ENCODE measurements around the gene GPC5.

Gene GPC5

GRCh38 chr13:92307752-92308151 lies 909.3 kb downstream of the GPC5 start:
- DNase-seq, result no peak

- DNase-seq, result no peak
Measured at GRCh38 chr13:92312823-92313222, 914.4 kb downstream of the GPC5 start.

GRCh38 chr13:92313382-92313781 lies 915.0 kb downstream of the GPC5 start:
- no peak for DNase-seq

- no peak for DNase-seq
Measured at GRCh38 chr13:92315265-92315664, 916.8 kb downstream of the GPC5 start.

- DNase-seq, result no peak
Measured at GRCh38 chr13:92316030-92316429, 917.6 kb downstream of the GPC5 start.

GRCh38 chr13:92317066-92317465 lies 918.6 kb downstream of the GPC5 start:
- no peak for DNase-seq

- no peak for DNase-seq
Measured at GRCh38 chr13:92320323-92320722, 921.9 kb downstream of the GPC5 start.

- DNase-seq, result no peak
Measured at GRCh38 chr13:92321174-92321573, 922.8 kb downstream of the GPC5 start.

- no peak for DNase-seq
Measured at GRCh38 chr13:92345627-92346026, 947.2 kb downstream of the GPC5 start.

GRCh38 chr13:92346046-92346445 lies 947.6 kb downstream of the GPC5 start:
- no peak for DNase-seq

- no peak for DNase-seq
Measured at GRCh38 chr13:92354583-92354982, 956.2 kb downstream of the GPC5 start.

- DNase-seq, result no peak
Measured at GRCh38 chr13:92355213-92355612, 956.8 kb downstream of the GPC5 start.

- DNase-seq, result no peak
Measured at GRCh38 chr13:92362717-92363116, 964.3 kb downstream of the GPC5 start.

GRCh38 chr13:92365904-92366303 lies 967.5 kb downstream of the GPC5 start:
- no peak for DNase-seq

- DNase-seq, result no peak
Measured at GRCh38 chr13:92377396-92377795, 979.0 kb downstream of the GPC5 start.

GRCh38 chr13:92379371-92379770 lies 981.0 kb downstream of the GPC5 start:
- no peak for DNase-seq

GRCh38 chr13:92384410-92384809 lies 986.0 kb downstream of the GPC5 start:
- no peak for DNase-seq

- DNase-seq, result no peak
Measured at GRCh38 chr13:92387245-92387644, 988.8 kb downstream of the GPC5 start.

- no peak for DNase-seq
Measured at GRCh38 chr13:92390217-92390616, 991.8 kb downstream of the GPC5 start.

- DNase-seq, result no peak
Measured at GRCh38 chr13:92403606-92404005, 1005.2 kb downstream of the GPC5 start.

- DNase-seq, result no peak
Measured at GRCh38 chr13:92407858-92408257, 1009.4 kb downstream of the GPC5 start.

GRCh38 chr13:92412481-92412880 lies 1014.1 kb downstream of the GPC5 start:
- DNase-seq, result no peak

- no peak for DNase-seq
Measured at GRCh38 chr13:92412996-92413395, 1014.6 kb downstream of the GPC5 start.

GRCh38 chr13:92413452-92413851 lies 1015.0 kb downstream of the GPC5 start:
- DNase-seq, result no peak

- no peak for DNase-seq
Measured at GRCh38 chr13:92414851-92415250, 1016.4 kb downstream of the GPC5 start.

GRCh38 chr13:92415781-92416180 lies 1017.4 kb downstream of the GPC5 start:
- no peak for DNase-seq

Data from activated naive CD4-positive, alpha-beta T cell (primary cell).